K562 (cell line): ENCODE results near the gene PPP1R15A. TPM values are rescaled to one million over a fixed set of nuclear protein-coding genes. Genes with fewer than 3 reads are reported as not detected.

Source experiments
- COPS2 ChIP-seq: fragments of 450-650 bp; conservative IDR thresholded peaks from 2 replicates; pipeline ENCODE4 v1.6.1; 2016; ENCODE audit warnings: mild to moderate bottlenecking, moderate library complexity
- CTCF ChIP-seq, 3 experiments: IDR thresholded peaks in 2 of 3; conservative IDR thresholded peaks in 1 of 3; 2 replicates each; pipeline ENCODE4 v1.5.1; 2011 to 2012; ENCODE audit warnings: low read length in 3 of 3, mild to moderate bottlenecking in 3 of 3, control low read depth in 2 of 3, improper control_type of control experiment in 1 of 3, inconsistent platforms in 1 of 3, low read depth in 1 of 3, mixed read lengths in 1 of 3, moderate library complexity in 1 of 3; ENCODE audit not compliant: insufficient read depth in 2 of 3
- E2F4 ChIP-seq: sonication (generic); formaldehyde crosslinking; IDR thresholded peaks from 2 replicates; pipeline ENCODE4 v1.8.0; 2022; ENCODE audit warnings: mild to moderate bottlenecking, low read depth, missing genetic modification reagents
- ELK1 ChIP-seq: sonication (generic); formaldehyde crosslinking; IDR thresholded peaks from 2 replicates; pipeline ENCODE4 v1.8.1; 2022; ENCODE audit warnings: missing genetic modification reagents
- JUNB ChIP-seq: fragments of 450-650 bp; formaldehyde crosslinking; conservative IDR thresholded peaks from 2 replicates; pipeline ENCODE4 v1.4.0; 2020; ENCODE audit warnings: mild to moderate bottlenecking
- KDM2B ChIP-seq: fragments of 250-450 bp; sonication (Bioruptor Pico); IDR thresholded peaks from 2 replicates; pipeline ENCODE4 v1.8.0; 2021; ENCODE audit warnings: mild to moderate bottlenecking, moderate library complexity
- MTF1 ChIP-seq: fragments of 250-450 bp; sonication (Bioruptor Pico); IDR thresholded peaks from 2 replicates; pipeline ENCODE4 v1.9.0; 2021; ENCODE audit warnings: moderate library complexity, mild to moderate bottlenecking, inconsistent platforms, borderline replicate concordance
- NEUROD1 ChIP-seq: fragments of 150-350 bp; IDR thresholded peaks from 2 replicates; pipeline ENCODE4 v1.6.1; 2014; ENCODE audit warnings: borderline replicate concordance, low read length, low read depth; ENCODE audit not compliant: partially characterized antibody
- PRDM10 ChIP-seq: fragments of 450-650 bp; IDR thresholded peaks from 2 replicates; pipeline ENCODE4 v1.6.1; 2018; ENCODE audit not compliant: partially characterized antibody
- PRMT5 ChIP-seq: sonication (generic); formaldehyde crosslinking; IDR thresholded peaks from 2 replicates; pipeline ENCODE4 v1.5.0; 2020; ENCODE audit warnings: missing genetic modification reagents
- RFX5 ChIP-seq: IDR thresholded peaks from 2 replicates; pipeline ENCODE4 v1.6.1; 2011; ENCODE audit warnings: low read depth, mild to moderate bottlenecking, improper control_type of control experiment, low read length
- SMAD4 ChIP-seq: fragments of 250-450 bp; sonication (Bioruptor Pico); conservative IDR thresholded peaks from 2 replicates; pipeline ENCODE4 v1.8.0; 2021; ENCODE audit warnings: inconsistent platforms, mild to moderate bottlenecking, moderate library complexity
- SRF ChIP-seq, 2 experiments: fragments of 250-450, 450-650 bp in 1 of 2; sonication (Bioruptor Pico) in 1 of 2; sonication (generic) in 1 of 2; formaldehyde crosslinking; IDR thresholded peaks; 2 replicates each; pipeline versions ENCODE4 v1.5.0 to v1.5.1; 2020 to 2022; ENCODE audit warnings: mild to moderate bottlenecking in 1 of 2, missing genetic modification reagents in 1 of 2
- TCF7 ChIP-seq: sonication (generic); IDR thresholded peaks from 2 replicates; pipeline ENCODE4 v1.6.1; 2016; ENCODE audit warnings: antibody characterized with exemption, borderline replicate concordance
- THAP7 ChIP-seq: fragments of 250-450 bp; sonication (Bioruptor Pico); IDR thresholded peaks from 2 replicates; pipeline ENCODE4 v1.5.0; 2021
- THRAP3 ChIP-seq: fragments of 450-650 bp; IDR thresholded peaks from 2 replicates; pipeline ENCODE4 v1.6.1; 2016; ENCODE audit warnings: mild to moderate bottlenecking, inconsistent platforms, borderline replicate concordance
- ZFX ChIP-seq: sonication (generic); formaldehyde crosslinking; IDR thresholded peaks from 2 replicates; pipeline ENCODE4 v1.8.0; 2022; ENCODE audit warnings: mild to moderate bottlenecking, missing genetic modification reagents, moderate library complexity
- ZNF143 ChIP-seq: sonication (generic); formaldehyde crosslinking; IDR thresholded peaks from 2 replicates; pipeline ENCODE4 v1.9.0; 2022; ENCODE audit warnings: mild to moderate bottlenecking, missing genetic modification reagents
- polyA plus RNA-seq, 8 experiments: library from polyadenylated mRNA; depleted of rRNA in 4 of 8; stranded (reverse) in 5 of 8; unstranded in 3 of 8; fragments of >200 nt; fragmentation: Nextera tagmentation in 2 of 8; fragmentation: Illumina TruSeq in 1 of 8; extraction: Ambion mirVana in 2 of 8; extraction: Trizol in 1 of 8; gene quantifications; 2 replicates each; pipeline versions ENCODE4 v1.2.1 to v1.2.3, GENCODE V29; 2011 to 2014; ENCODE audit warnings: inconsistent platforms in 1 of 8, missing spikeins in 1 of 8
- total RNA-seq, 7 experiments: library from RNA; depleted of rRNA in 6 of 7; stranded (reverse); fragments of >200 nt in 6 of 7; fragmentation: Illumina TruSeq in 2 of 7; extraction: Trizol in 2 of 7; gene quantifications; 2 replicates each; pipeline versions ENCODE4 v1.2.1 to v1.2.3, GENCODE V29; 2011 to 2021; ENCODE audit warnings: low replicate concordance in 1 of 7

The PPP1R15A gene
- total and polyA plus RNA-seq, 9 of the 15 experiments (the other 6 are each of a cell fraction or from before 2014, with no cell fraction given): 0.42 to 73.7 (median 44.0) TPM

- TF ChIP-seq CTCF (IDR thresholded peaks at IDR 0.05 in 2 of 3, conservative IDR thresholded peaks at IDR 0.05 in 1 of 3; ENCODE audit: insufficient read depth in 2 of 3, low read depth in 1 of 3, low read length in 3 of 3) (no peak), SRF (CRISPR knock-in tag; IDR thresholded peaks at IDR 0.05) (peak; percentile 94 to 99), COPS2 (no peak), NEUROD1 (peak; percentile 84), TCF7 (peak; percentile 74; the same call in 1 of the 2 replicates), PRMT5 (CRISPR knock-in tag) (no peak), SMAD4 (CRISPR knock-in tag) (peak; percentile 99), ZFX (CRISPR knock-in tag) (peak; percentile 75), KDM2B (CRISPR knock-in tag) (no peak), JUNB (CRISPR knock-in tag) (no peak), RFX5 (peak; percentile 46; the same call in 1 of the 2 replicates), MTF1 (CRISPR knock-in tag) (no peak), ELK1 (CRISPR knock-in tag) (no peak), ZNF143 (CRISPR knock-in tag) (no peak), THAP7 (no peak), THRAP3 (no peak; the same call in 1 of the 2 replicates), PRDM10 (peak; percentile 59), E2F4 (no peak)
Observed at GRCh38 chr19:48878196-48879024, 6.2 kb downstream of the PPP1R15A start (continued).
